NOMO-1 treated with dmso at 0.1 percent for 144 hours (cell line): ENCODE data around the gene BCL3.

ENCODE experiments used
- DNase-seq: peaks from one replicate; lab custom pipeline; 2025; ENCODE audit not compliant: unreplicated experiment; lab: John Stamatoyannopoulos, UW

The BCL3 gene

GRCh38 chr19:44741258-44741731 is 7.2 kb upstream of the BCL3 start:
- DNase-seq: no peak

GRCh38 chr19:44741841-44742329 is 6.6 kb upstream of the BCL3 start:
- DNase-seq: peak; percentile 92

DNA sequence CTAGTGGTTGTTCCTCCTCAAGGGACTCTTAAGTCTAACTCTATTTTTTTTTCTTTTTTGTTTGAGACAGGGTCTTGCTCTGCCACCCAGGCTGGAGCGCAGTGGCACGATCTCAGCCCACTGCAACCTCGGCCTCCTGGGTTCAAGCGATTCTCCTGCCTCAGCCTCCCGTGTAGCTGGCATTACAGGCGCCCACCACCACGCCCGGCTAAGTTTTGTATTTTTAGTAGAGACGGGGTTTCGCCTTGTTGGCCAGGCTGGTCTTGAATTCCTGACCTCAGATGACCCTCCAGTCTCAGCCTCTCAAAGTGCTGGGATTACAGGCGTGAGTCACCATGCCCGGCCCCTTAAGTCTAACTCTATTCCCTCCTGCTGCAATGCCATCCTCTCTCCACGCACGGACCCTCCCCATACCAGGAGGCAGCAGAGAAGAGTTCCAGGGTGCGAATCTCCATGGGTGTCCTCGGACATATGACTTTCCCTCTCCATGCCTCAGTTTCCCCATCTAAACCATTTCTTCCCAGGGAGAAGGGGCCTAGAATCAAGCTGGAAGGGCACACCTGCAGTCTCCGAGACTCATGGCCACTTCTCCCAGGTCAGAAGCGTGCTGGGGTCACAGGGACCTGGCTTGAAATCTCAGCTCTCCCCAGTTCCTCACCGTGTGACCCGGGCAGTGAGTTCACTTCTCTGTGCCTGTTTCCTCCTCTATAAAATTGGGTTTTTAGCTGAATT is 6.0 kb upstream of the BCL3 start:
- DNase-seq: no peak

DNA sequence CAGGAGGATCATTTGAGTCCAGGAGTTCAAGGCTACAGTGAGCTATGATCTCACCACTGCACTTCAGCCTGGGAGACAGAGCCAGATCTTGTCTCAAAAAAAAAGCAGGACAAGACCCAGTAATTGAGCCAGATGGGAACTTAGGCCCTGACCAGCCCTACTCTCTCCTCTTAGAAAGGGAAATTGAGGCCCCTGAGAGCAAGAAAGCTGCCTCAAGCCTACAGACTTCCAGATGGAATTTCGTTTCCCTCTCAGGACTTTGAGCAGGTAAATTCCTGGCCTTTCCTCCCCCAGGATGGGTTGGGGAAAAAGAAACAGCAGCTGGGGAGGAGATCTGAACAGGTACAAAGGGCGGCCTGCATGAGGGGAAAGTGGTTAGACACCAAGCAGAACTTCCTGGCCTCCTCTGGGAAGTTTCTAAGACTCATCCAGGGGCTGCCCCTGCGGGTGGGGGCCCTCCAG is 3.6 kb upstream of the BCL3 start:
- DNase-seq: no peak

DNA sequence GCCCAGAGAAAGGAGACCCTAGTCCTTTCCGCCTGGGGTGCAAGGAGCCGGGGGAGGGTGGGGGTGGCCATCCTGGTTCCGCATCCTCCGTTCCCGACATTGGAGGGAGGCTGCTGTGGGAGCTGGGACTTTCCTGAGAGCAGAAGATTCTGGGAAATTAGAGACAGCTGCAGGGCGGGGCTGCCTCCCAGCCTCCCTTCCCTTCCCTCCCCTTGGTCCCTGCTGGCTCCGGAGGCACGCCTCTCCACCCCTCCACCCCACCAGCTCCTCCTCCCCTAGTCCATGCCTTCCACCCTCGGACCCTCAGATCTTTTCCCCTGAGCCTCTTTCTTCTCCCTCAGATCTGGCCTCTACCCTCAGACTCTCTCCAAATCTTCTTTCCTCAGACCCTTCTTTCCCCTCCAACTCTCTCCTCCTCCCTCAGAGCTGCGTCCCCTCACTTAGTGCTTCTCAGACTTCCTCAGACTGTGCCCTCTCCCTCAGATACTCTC is 3.1 kb upstream of the BCL3 start:
- DNase-seq: no peak

DNA sequence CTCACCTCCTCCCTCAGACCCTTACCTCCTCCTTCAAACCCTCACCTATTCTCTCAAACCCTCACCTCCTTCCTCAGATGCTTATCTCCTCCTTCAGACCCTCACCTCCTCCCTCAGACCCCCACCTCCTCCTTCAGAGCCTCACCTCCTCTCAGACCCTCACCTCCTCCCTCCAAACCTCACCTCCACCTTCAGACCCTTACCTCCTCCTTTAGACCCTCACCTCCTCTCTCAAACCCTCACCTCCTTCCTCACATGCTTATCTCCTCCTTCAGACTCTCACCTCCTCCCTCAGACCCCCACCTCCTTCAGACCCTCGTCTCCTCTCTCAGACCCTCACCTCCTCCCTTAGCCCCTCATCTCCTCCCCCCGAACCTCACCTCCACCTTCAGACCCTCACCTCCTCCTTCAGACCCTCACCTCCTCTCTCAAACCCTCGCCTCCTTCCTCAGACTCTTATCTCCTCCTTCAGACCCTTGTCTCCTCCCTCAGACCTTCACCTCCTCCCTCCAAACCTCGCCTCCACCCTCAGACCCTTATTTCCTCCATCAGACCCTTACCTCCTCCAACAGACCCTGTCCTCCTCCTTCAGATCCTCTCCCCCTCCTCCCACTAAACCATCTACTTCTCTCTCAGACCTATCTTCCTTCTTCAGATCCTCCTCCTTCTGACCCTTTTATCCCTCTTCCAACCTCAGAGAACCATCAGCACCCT is 2.5 kb upstream of the BCL3 start:
- no peak for DNase-seq

DNA sequence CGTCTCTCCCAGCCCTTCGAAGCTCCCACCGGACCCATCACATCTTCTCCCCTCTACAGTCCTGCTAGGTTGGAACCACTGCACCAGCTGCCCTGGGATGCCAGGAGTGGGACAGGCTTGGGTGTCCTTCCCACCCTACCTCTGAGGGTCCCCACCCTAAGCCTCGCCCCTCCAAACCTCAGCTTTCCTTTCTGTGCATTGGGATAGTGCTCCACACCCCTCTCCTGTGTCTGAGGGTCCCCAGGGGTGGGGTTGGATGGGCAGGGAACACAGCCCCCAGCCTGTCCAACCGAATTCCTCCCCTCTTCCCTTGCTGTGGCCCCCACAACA is 1.9 kb upstream of the BCL3 start:
- DNase-seq: no peak

- DNase-seq: peak; percentile 75
Observed at GRCh38 chr19:44746946-44747738, 1.4 kb upstream of the BCL3 start.

DNA sequence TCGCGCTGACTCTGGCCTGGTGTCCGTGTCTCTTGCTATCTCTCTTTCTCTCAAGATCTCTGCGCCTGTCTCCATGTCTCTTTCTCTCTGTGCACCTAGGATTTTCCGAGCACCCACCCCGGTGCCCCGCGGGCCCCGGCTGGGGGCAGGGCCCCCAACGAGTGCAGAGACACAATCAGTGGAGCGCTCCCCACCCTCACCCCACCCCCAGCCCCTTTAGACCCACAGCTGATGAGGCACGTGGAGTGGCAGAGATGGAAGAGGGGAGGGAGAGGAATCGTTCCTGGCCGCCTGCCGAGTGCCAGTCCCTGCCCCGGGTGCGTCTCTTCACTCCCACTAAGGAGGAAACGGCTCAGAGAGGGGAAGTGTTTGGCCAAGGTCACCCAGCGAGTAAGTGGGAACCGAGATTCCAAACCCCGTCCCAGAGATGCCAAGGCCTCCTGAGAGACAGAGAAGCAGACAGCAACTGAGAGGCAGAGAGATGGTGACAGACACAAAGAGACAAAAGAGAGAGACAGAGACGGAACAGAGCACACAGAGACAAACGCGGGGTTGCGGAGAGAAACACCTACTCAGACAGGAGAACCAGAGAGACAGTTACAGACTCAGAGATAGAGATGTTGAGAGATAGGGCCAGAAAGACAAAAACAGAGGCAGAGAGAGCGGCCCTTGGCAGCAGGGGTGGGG is 626 bp upstream of the BCL3 start:
- peak; percentile 40 for DNase-seq

DNA sequence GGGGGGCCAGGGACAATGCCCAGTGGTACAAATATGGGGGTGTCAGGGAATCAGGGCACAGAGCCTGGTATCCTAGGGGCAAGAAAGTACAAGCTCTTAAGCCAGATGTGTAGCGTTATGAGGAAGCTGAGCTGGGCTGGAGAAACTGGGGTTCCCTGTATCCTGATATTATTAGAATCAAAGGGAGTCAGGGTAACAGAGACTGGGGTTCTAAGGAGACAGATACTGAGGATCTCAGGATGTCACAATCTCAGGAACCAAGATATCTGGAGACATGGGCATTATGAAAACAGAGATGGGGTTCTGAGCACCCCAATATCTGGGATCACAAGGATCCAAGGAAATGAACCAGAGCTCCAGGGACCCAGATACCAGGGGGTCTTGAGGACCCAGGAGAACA is 784 bp downstream of the BCL3 start:
- DNase-seq: no peak

- DNase-seq: no peak
Observed at GRCh38 chr19:44749994-44750393, 1.5 kb downstream of the BCL3 start.

DNA sequence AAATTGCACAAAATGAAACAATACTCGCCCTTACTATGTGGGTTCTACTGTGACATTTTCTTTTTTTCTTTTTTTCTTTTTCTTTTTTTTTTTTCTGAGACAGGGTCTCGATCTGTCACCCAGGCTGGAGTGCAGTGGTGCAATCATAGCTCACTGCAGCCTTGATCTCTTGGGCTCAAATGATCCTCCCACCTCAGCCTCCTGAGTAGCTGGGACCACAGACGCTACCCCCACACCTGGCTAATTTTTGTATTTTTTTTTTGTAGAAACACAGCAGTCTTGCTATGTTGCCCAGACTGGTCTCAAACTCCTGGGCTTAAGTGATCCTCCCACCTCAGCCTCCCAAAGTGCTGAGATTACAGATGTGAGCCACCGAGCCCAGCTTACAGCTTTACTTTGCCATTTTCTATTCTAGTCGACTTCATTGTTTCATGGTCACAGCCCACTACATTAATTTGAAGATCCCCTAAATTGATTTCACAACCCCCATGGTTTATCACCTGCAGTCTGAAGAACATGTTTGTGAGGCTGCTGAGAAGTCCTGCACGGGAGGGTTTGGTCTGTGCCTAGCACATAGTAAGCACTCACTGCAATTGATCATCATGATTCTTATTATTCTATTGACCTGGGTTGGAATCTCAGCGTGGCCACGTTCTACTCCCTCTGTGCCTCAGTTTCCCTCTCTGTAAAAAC is 3.8 kb downstream of the BCL3 start:
- no peak for DNase-seq

DNA sequence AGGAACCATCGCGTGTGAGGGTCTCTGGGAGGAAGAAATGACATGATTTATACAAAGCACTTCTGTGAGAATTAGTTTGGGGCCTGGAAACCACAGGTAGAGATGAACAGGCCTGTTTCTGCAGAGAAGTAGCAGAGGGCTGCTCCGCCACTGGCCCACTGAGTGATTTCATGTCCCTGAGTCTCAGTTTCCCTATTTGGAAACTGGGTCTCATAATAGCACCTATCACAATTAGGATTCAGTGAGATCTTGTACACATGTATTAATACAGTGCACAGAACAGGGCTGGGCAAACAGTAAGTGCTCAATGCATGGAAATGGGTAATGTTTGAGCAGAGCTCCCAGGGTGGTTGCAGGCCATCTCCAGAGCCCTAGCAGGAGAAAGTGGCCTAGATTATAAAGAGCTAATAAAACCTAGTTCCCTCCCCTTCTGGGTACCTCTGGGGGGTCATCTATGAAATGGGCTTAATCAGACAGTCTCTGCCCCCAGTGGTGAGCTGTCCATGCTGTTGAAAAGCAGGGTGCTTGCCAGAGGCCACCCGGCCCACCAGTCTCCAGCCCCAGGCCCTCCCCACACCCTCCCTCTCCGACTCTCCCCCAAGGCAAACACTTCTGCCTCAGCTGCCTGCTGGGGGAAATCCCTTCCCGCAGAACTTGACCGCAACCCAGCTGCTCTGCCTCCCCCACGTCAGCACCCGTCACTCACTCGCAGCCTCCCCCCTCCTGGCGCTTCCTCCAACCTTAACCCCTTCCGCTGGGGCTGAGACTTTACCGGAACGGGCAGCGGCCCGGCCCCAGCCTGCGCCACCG is 4.5 kb downstream of the BCL3 start:
- peak; percentile 99 for DNase-seq

- no peak for DNase-seq
Observed at GRCh38 chr19:44753626-44753931, 5.1 kb downstream of the BCL3 start.

GRCh38 chr19:44753932-44754749 is 5.6 kb downstream of the BCL3 start:
- peak; percentile 28 for DNase-seq

- DNase-seq: no peak
Observed at GRCh38 chr19:44754750-44755080, 6.2 kb downstream of the BCL3 start.

- DNase-seq: no peak
Observed at GRCh38 chr19:44755219-44755618, 6.7 kb downstream of the BCL3 start.

- no peak for DNase-seq
Observed at GRCh38 chr19:44756089-44756562, 7.6 kb downstream of the BCL3 start.
